Colonic mucosa (tissue), 4 donors: ENCODE results near the gene SCGB1A1. TPM values are rescaled to one million over a fixed set of nuclear protein-coding genes. Genes with fewer than 3 reads are reported as not detected.
"Not testable (repeated sequence)": the region's sequence is repeated elsewhere in the genome, so short reads cannot be mapped to it uniquely, and the experiment has no call there.

Experiments
- DNase-seq: peaks from one replicate; pipeline ENCODE4 v3.0.0-alpha.2; 2020
- H3K27ac ChIP-seq: fragments of 200-600 bp; one replicate; pipeline ENCODE4 v1.8.0; 2021
- H3K27me3 ChIP-seq: fragments of 200-600 bp; one replicate; pipeline ENCODE4 v1.8.0; 2021
- H3K36me3 ChIP-seq: fragments of 200-600 bp; one replicate; pipeline ENCODE4 v1.8.0; 2021
- H3K4me1 ChIP-seq: fragments of 200-600 bp; one replicate; pipeline ENCODE4 v1.8.0; 2021; ENCODE audit warnings: mild to moderate bottlenecking
- H3K4me3 ChIP-seq: fragments of 200-600 bp; one replicate; pipeline ENCODE4 v1.8.0; 2021
- H3K9ac ChIP-seq, 2 donors: one replicate each; pipeline ENCODE4 v1.7.0; 2013; ENCODE audit warnings: control low read depth in 2 of 2, low read depth in 2 of 2, low read length in 2 of 2
- H3K9me3 ChIP-seq: fragments of 200-600 bp; one replicate; pipeline ENCODE4 v1.8.0; 2021
- CTCF ChIP-seq: fragments of 200-600 bp; IDR thresholded peaks from one replicate; pipeline ENCODE4 v1.8.0; 2022; ENCODE audit warnings: antibody characterized with exemption, mild to moderate bottlenecking
- intact Hi-C: fragments of 100-400 bp; cut with DNase I; formaldehyde crosslinking; loops from one replicate; pipeline ENCODE4 v1.14.1; 2022
- total RNA-seq, 2 donors: library from RNA; stranded (reverse); fragmentation: NEBNext Ultra II Directional in 1 of 2; extraction: Animal tissue kit (Norgen Biotek cat#: 25700) in 1 of 2; gene quantifications; one replicate each; pipeline ENCODE4 v1.2.1, GENCODE V29; 2021
- donor health status: healthy.
- donor health status: DM: no; HTN: no; CAD: no.
- donor health status: DM: no; HTN: no; CAD: no.

SCGB1A1 gene
- total RNA-seq, 2 donors from 2014 or later = 2.3 TPM; not detected in 1

DNA sequence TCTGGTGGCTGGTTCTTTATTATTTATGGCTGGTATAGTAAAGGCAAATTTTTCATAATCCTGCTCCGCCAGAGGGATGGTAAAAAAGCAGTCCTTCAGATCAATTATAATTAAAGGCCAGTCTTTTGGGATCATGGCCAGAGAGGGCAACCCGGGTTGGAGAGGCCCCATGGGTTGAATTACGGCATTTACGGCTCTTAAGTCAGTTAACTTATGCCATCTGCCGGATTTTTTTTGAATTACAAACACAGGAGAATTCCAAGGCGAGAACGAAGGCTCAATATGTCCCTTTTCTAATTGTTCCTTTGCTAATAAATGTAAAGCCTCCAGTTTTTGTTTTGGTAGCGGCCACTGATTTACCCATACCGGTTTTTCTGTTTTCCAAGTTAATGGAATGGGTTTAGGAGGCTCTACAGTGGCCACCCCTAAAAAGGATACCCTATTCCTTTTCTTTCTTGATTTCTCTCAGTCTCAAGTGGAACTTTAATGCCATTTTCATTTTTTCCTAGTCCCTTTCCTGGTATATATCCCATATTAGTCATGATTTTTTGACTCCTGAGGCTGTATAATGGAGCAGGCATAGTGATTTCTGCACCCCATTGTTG is 40.3 kb upstream of the SCGB1A1 start:
- H3K9ac ChIP-seq, H3K4me3 ChIP-seq, H3K4me1 ChIP-seq, H3K9me3 ChIP-seq, H3K27me3 ChIP-seq, H3K36me3 ChIP-seq, H3K27ac ChIP-seq: not testable (repeated sequence)
- intact Hi-C loops = loop anchor here (5.0 kb wide), 1 partner anchor 161 kb away; no protein-coding TSS in a partner anchor
- peak; percentile 30 for DNase-seq
- peak; percentile 51 for TF ChIP-seq CTCF

DNA sequence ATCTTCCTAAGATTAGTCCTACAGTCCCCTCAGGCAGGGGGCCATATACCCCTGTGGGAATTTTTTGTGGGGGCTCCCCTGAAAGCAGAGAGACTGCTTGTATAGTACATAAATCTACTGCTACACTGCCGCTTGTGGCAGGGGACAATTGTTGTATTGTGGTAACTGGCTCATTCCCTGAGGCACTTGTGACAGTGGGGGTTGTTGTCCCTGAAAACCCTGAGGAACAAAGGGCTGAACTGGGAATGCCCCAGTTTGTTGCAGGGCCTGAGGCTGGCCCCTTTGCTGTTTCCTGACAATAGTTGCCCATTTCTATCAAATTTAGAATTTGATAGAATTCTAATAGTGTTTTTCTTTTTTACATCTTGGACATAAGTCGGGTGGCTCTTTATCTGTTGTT is 39.2 kb upstream of the SCGB1A1 start:
- H3K4me1 ChIP-seq, H3K27ac ChIP-seq, H3K27me3 ChIP-seq, H3K36me3 ChIP-seq, H3K9me3 ChIP-seq, H3K9ac ChIP-seq, H3K4me3 ChIP-seq: not testable (repeated sequence)
- intact Hi-C loops = loop anchor here (5.0 kb wide), 1 partner anchor 162 kb away; no protein-coding TSS in a partner anchor
- DNase-seq = peak; percentile 7

GRCh38 chr11:62380821-62381245 is 38.0 kb upstream of the SCGB1A1 start:
- H3K4me1 ChIP-seq, H3K9ac ChIP-seq, intact Hi-C loops, H3K27me3 ChIP-seq, H3K9me3 ChIP-seq, H3K36me3 ChIP-seq, H3K4me3 ChIP-seq, H3K27ac ChIP-seq: not testable (repeated sequence)
- DNase-seq = peak; percentile 56
- TF ChIP-seq CTCF = peak; percentile 76

DNA sequence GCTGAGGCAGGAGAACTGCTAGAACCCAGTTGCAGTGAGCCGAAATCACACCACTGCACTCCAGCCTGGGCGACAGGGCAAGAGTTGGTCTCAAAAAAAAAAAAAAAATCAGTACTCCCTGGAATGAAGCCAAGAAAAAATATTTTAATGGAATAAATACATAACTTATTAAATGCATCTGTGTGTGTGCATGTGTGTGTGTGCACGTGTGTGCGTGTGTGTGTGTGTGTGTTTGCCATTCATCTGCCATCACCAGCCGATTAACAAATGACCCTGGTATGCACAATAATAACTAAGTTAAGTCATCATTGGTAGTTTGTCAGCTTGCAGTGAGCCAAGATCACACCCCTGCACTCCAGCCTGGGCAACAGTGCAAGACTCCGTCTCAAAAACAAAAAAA is 35.0 kb upstream of the SCGB1A1 start:
- no peaks in the 10 kb centered on the region for H3K9me3 ChIP-seq
- no peak overlapping the region for H3K4me3 ChIP-seq
- H3K27me3 ChIP-seq = no peaks in the 10 kb centered on the region
- no peak for DNase-seq
- H3K4me1 ChIP-seq = no peaks in the 10 kb centered on the region
- no peaks in the 10 kb centered on the region for H3K36me3 ChIP-seq
- intact Hi-C loops = no loop called here
- H3K27ac ChIP-seq = no peak overlapping the region
- no peak for TF ChIP-seq CTCF
- no peak overlapping the region for H3K9ac ChIP-seq

DNA sequence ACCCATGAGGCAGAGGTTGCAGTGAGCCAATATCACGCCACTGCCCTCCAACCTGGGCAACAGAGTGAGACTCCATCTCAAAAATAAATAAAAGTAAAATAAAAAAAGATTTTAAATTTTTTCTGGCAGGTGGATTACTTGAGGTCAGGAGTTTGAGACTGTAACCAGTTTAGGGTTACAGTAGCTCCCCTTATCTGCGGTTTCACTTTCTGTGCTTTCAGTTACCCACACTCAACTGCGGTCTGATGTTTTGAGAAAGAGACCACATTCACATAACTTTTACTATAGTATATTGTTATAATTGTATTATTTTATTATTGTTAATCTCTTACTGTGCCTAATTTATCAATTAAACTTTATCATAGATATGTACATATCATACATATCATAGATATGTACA is 32.8 kb upstream of the SCGB1A1 start:
- intact Hi-C loops, DNase-seq, H3K9me3 ChIP-seq, H3K27me3 ChIP-seq, H3K36me3 ChIP-seq, H3K27ac ChIP-seq, H3K9ac ChIP-seq, H3K4me3 ChIP-seq, H3K4me1 ChIP-seq: not testable (repeated sequence)

- Histone ChIP-seq H3K36me3 (no peaks in the 10 kb centered on the region), H3K9me3 (no peaks in the 10 kb centered on the region), H3K27ac (no peak overlapping the region), H3K4me1 (no peaks in the 10 kb centered on the region), H3K27me3 (no peaks in the 10 kb centered on the region), H3K9ac (no peak overlapping the region), H3K4me3 (no peak overlapping the region)
- no peak for TF ChIP-seq CTCF
- DNase-seq = no peak
- intact Hi-C loops = no loop called here
Measured at GRCh38 chr11:62387381-62387780, 31.5 kb upstream of the SCGB1A1 start.
